IPS-18a (cell line): ENCODE results near the gene NCF1.
"Not testable (repeated sequence)": the region's sequence is repeated elsewhere in the genome, so short reads cannot be mapped to it uniquely, and the experiment has no call there.

Source experiments
- H3K27ac ChIP-seq: one replicate; pipeline ENCODE4 v1.5.1; 2013; ENCODE audit warnings: low read length
- H3K27me3 ChIP-seq: one replicate; pipeline ENCODE4 v1.6.1; 2013; ENCODE audit warnings: mild to moderate bottlenecking, low read length; ENCODE audit not compliant: control insufficient read depth, insufficient read depth
- H3K36me3 ChIP-seq: one replicate; pipeline ENCODE4 v1.6.1; 2013; ENCODE audit warnings: low read depth, low read length; ENCODE audit not compliant: control insufficient read depth
- H3K4me1 ChIP-seq: one replicate; pipeline ENCODE4 v1.6.1; 2013; ENCODE audit warnings: low read depth, low read length; ENCODE audit not compliant: control insufficient read depth
- H3K4me3 ChIP-seq: one replicate; pipeline ENCODE4 v1.5.1; 2013; ENCODE audit warnings: low read length
- H3K9ac ChIP-seq: one replicate; pipeline ENCODE4 v1.6.1; 2013; ENCODE audit warnings: mild to moderate bottlenecking, low read length, moderate library complexity
- H3K9me3 ChIP-seq: one replicate; pipeline ENCODE4 v1.6.1; 2013; ENCODE audit warnings: low read depth, low read length; ENCODE audit not compliant: control insufficient read depth

Gene NCF1

GRCh38 chr7:74797848-74798622 lies 24.2 kb downstream of the NCF1 start:
- H3K27ac ChIP-seq, H3K4me1 ChIP-seq, H3K9ac ChIP-seq, H3K9me3 ChIP-seq, H3K36me3 ChIP-seq, H3K27me3 ChIP-seq, H3K4me3 ChIP-seq: not testable (repeated sequence)

- not testable (repeated sequence) for H3K9me3 ChIP-seq, H3K4me1 ChIP-seq, H3K9ac ChIP-seq, H3K36me3 ChIP-seq, H3K27ac ChIP-seq, H3K4me3 ChIP-seq, H3K27me3 ChIP-seq
Observed at GRCh38 chr7:74798644-74799043, 24.8 kb downstream of the NCF1 start.

- not testable (repeated sequence) for H3K4me3 ChIP-seq, H3K27me3 ChIP-seq, H3K27ac ChIP-seq, H3K36me3 ChIP-seq, H3K9me3 ChIP-seq, H3K4me1 ChIP-seq, H3K9ac ChIP-seq
Observed at GRCh38 chr7:74815882-74816281, 42.1 kb downstream of the NCF1 start.

- H3K36me3 ChIP-seq, H3K4me1 ChIP-seq, H3K9ac ChIP-seq, H3K4me3 ChIP-seq, H3K27me3 ChIP-seq, H3K9me3 ChIP-seq, H3K27ac ChIP-seq: not testable (repeated sequence)
Observed at GRCh38 chr7:74820146-74820805, 46.5 kb downstream of the NCF1 start.

- H3K9ac ChIP-seq, H3K36me3 ChIP-seq: not testable (repeated sequence)
Observed at GRCh38 chr7:74821259-74821658, 47.4 kb downstream of the NCF1 start.

GRCh38 chr7:74829959-74830358 lies 56.1 kb downstream of the NCF1 start:
- not testable (repeated sequence) for H3K9me3 ChIP-seq, H3K36me3 ChIP-seq, H3K9ac ChIP-seq, H3K4me3 ChIP-seq, H3K4me1 ChIP-seq, H3K27me3 ChIP-seq, H3K27ac ChIP-seq

More at GRCh38 chr7:74821259-74821658, 47.4 kb downstream of the NCF1 start:
- H3K9me3 ChIP-seq, H3K4me3 ChIP-seq, H3K4me1 ChIP-seq, H3K27ac ChIP-seq, H3K27me3 ChIP-seq: not testable (repeated sequence)

GRCh38 chr7:74830411-74830810 lies 56.6 kb downstream of the NCF1 start:
- not testable (repeated sequence) for H3K27me3 ChIP-seq, H3K9me3 ChIP-seq, H3K9ac ChIP-seq, H3K4me1 ChIP-seq, H3K4me3 ChIP-seq, H3K36me3 ChIP-seq, H3K27ac ChIP-seq
